GM12892 (cell line): ENCODE data around the gene SEPTIN1.

Experiments
- POLR2A ChIP-seq: IDR thresholded peaks from 2 replicates; pipeline ENCODE4 v1.6.1; 2011; ENCODE audit warnings: low read depth, low read length, control low read depth
- TAF1 ChIP-seq: IDR thresholded peaks from 2 replicates; pipeline ENCODE4 v1.6.1; 2011; ENCODE audit warnings: low read depth, mild to moderate bottlenecking, control low read depth, low read length, borderline replicate concordance

- TF ChIP-seq TAF1 (no peak), POLR2A (no peak)
These were observed 12.3 kb upstream of the SEPTIN1 start for GRCh38 chr16:30394592-30395154.
